CD14-positive monocyte (primary cell): Measurements from ENCODE around the gene EVC. TPM values are rescaled to one million over a fixed set of nuclear protein-coding genes. Genes with fewer than 3 reads are reported as not detected.

Source experiments
- DNase-seq, 3 donors: peaks; one replicate each; pipeline ENCODE4 v3.0.0-alpha.2; 2011 to 2022
- H2AFZ ChIP-seq: 2 replicates; pipeline ENCODE4 v1.6.0; 2012; ENCODE audit warnings: mild to moderate bottlenecking, low read depth, low read length, inconsistent platforms; ENCODE audit not compliant: insufficient read depth, poor library complexity, severe bottlenecking
- H3K27ac ChIP-seq, 2 donors: 1 replicate in 1 of 2; 2 replicates in 1 of 2; pipeline ENCODE4 v1.5.1; 2012 to 2013; ENCODE audit warnings: low read length in 2 of 2, control low read depth in 1 of 2, inconsistent platforms in 1 of 2, low read depth in 1 of 2, mild to moderate bottlenecking in 1 of 2
- H3K27me3 ChIP-seq, 2 donors: one replicate each; pipeline versions ENCODE4 v1.6.0 to v1.6.1; 2011 to 2013; ENCODE audit warnings: low read length in 2 of 2; ENCODE audit not compliant: control insufficient read depth in 2 of 2, insufficient read depth in 2 of 2
- H3K36me3 ChIP-seq, 2 donors: replicated peaks in 1 of 2; 1 replicate in 1 of 2; 2 replicates in 1 of 2; pipeline versions ENCODE4 v1.5.1 to v1.6.1; 2012 to 2013; ENCODE audit warnings: low read length in 2 of 2, control low read depth in 1 of 2, inconsistent platforms in 1 of 2, mild to moderate bottlenecking in 1 of 2; ENCODE audit not compliant: insufficient read depth in 2 of 2, control insufficient read depth in 1 of 2
- H3K4me1 ChIP-seq, 2 donors: 1 replicate in 1 of 2; 2 replicates in 1 of 2; pipeline versions ENCODE4 v1.5.1 to v1.6.1; 2012 to 2013; ENCODE audit warnings: low read length in 2 of 2, control low read depth in 1 of 2, inconsistent platforms in 1 of 2, mild to moderate bottlenecking in 1 of 2, moderate library complexity in 1 of 2; ENCODE audit not compliant: insufficient read depth in 2 of 2, control insufficient read depth in 1 of 2
- H3K4me2 ChIP-seq: replicated peaks from 2 replicates; pipeline ENCODE3; 2012; ENCODE audit warnings: low read length, moderate library complexity, mild to moderate bottlenecking; ENCODE audit not compliant: poor library complexity, severe bottlenecking; ENCODE audit errors: extremely low read depth
- H3K4me3 ChIP-seq, 3 experiments: fragments of 200-600 bp in 1 of 3; sonication (generic) in 1 of 3; replicated peaks in 1 of 3; 1 replicate in 2 of 3; 2 replicates in 1 of 3; pipeline ENCODE4 v1.5.1; 2011 to 2013; ENCODE audit warnings: low read length in 3 of 3, mild to moderate bottlenecking in 3 of 3, control low read depth in 2 of 3, low read depth in 2 of 3, inconsistent platforms in 1 of 3, moderate library complexity in 1 of 3
- H3K79me2 ChIP-seq: 2 replicates; pipeline ENCODE4 v1.6.0; 2012; ENCODE audit warnings: mild to moderate bottlenecking, control low read depth, inconsistent platforms, low read length, moderate library complexity; ENCODE audit not compliant: insufficient read depth
- H3K9ac ChIP-seq: 2 replicates; pipeline ENCODE4 v1.6.0; 2017; ENCODE audit warnings: low read length, mild to moderate bottlenecking; ENCODE audit not compliant: insufficient read depth, poor library complexity, severe bottlenecking
- H3K9me3 ChIP-seq, 2 donors: replicated peaks in 1 of 2; 1 replicate in 1 of 2; 2 replicates in 1 of 2; pipeline versions ENCODE4 v1.5.1 to v1.6.1; 2012 to 2013; ENCODE audit warnings: low read length in 2 of 2, control low read depth in 1 of 2; ENCODE audit not compliant: control insufficient read depth in 1 of 2, insufficient read depth in 1 of 2
- H4K20me1 ChIP-seq: 2 replicates; pipeline ENCODE4 v1.6.0; 2012; ENCODE audit warnings: mild to moderate bottlenecking, low read length, control low read depth, moderate library complexity; ENCODE audit not compliant: insufficient read depth
- H3K27ac Mint-ChIP-seq, 7 donors: one replicate each; pipeline ENCODE4 v1.8.0; 2020; ENCODE audit warnings: mild to moderate bottlenecking in 7 of 7, mixed read lengths in 7 of 7, moderate library complexity in 6 of 7, inconsistent platforms in 2 of 7
- H3K27me3 Mint-ChIP-seq, 3 donors: one replicate each; pipeline ENCODE4 v1.8.0; 2021 to 2022; ENCODE audit warnings: low read depth in 3 of 3, mild to moderate bottlenecking in 3 of 3, mixed read lengths in 3 of 3, moderate library complexity in 3 of 3, inconsistent platforms in 1 of 3
- H3K36me3 Mint-ChIP-seq, 2 donors: one replicate each; pipeline ENCODE4 v1.8.0; 2020; ENCODE audit warnings: mixed read lengths in 2 of 2, inconsistent platforms in 1 of 2, mild to moderate bottlenecking in 1 of 2
- H3K4me1 Mint-ChIP-seq: one replicate; pipeline ENCODE4 v1.8.0; 2020; ENCODE audit warnings: mild to moderate bottlenecking, mixed read lengths
- H3K4me3 Mint-ChIP-seq, 2 donors: one replicate each; pipeline ENCODE4 v1.8.0; 2020; ENCODE audit warnings: mild to moderate bottlenecking in 2 of 2, mixed read lengths in 2 of 2, moderate library complexity in 1 of 2
- H3K9me3 Mint-ChIP-seq, 7 donors: one replicate each; pipeline ENCODE4 v1.8.0; 2020 to 2022; ENCODE audit warnings: mixed read lengths in 7 of 7, mild to moderate bottlenecking in 6 of 7, moderate library complexity in 6 of 7, inconsistent platforms in 2 of 7
- CTCF ChIP-seq: fragments of 200-600 bp; IDR thresholded peaks from one replicate; pipeline ENCODE4 v1.8.0; 2022; ENCODE audit warnings: antibody characterized with exemption, mild to moderate bottlenecking
- WGBS: methylation state at CpG from one replicate; pipeline ENCODE4 v1.1.5; 2013; ENCODE audit warnings: missing lambda C conversion rate; ENCODE audit not compliant: insufficient coverage; 5-methylcytosine and 5-hydroxymethylcytosine counted together
- intact Hi-C, 2 donors: fragments of 100-400 bp; cut with micrococcal nuclease; formaldehyde crosslinking; loops; one replicate each; pipeline versions ENCODE4 v1.15.0 to v1.15.1; 2023
- polyA plus RNA-seq, 3 donors: library from polyadenylated mRNA; depleted of rRNA in 1 of 3; unstranded in 2 of 3; stranded (reverse) in 1 of 3; fragments of 300-500 nt in 2 of 3; fragments of >200 nt in 1 of 3; fragmentation: Illumina TruSeq in 2 of 3; gene quantifications; 1 replicate in 2 of 3; 2 replicates in 1 of 3; pipeline ENCODE4 v1.2.3, GENCODE V29; 2012 to 2021

The EVC gene
- polyA plus RNA-seq, 3 donors: 0.36 TPM; not detected in 2

GRCh38 chr4:5700459-5700858 lies 10.5 kb upstream of the EVC start:
- H3K36me3 Mint-ChIP-seq: no peaks in the 10 kb centered on the region
- no peaks in the 10 kb centered on the region for H4K20me1 ChIP-seq
- no peak overlapping the region for H3K4me3 Mint-ChIP-seq
- DNase-seq: no peak
- no peaks in the 10 kb centered on the region for H3K4me1 ChIP-seq
- no peaks in the 10 kb centered on the region for H3K79me2 ChIP-seq
- no peak overlapping the region for H3K27ac Mint-ChIP-seq
- no peak overlapping the region for H3K4me3 ChIP-seq
- H3K27me3 Mint-ChIP-seq: peaks cover 0 to 6% (median 4%) of the 10 kb centered on the region in 3 donors
- WGBS: 91% methylated on average over 5 of the region's 5 CpGs
- no peak overlapping the region for H3K27ac ChIP-seq
- H3K9me3 Mint-ChIP-seq: peaks cover 0 to 10% (median 2%) of the 10 kb centered on the region in 7 donors
- no peak overlapping the region for H3K4me2 ChIP-seq
- TF ChIP-seq CTCF: no peak
- no peaks in the 10 kb centered on the region for H3K36me3 ChIP-seq
- H3K9ac ChIP-seq: no peak overlapping the region
- intact Hi-C loops: no loop called here
- no peaks in the 10 kb centered on the region for H3K4me1 Mint-ChIP-seq
- H2AFZ ChIP-seq: no peak overlapping the region
- no peaks in the 10 kb centered on the region for H3K9me3 ChIP-seq
- no peaks in the 10 kb centered on the region for H3K27me3 ChIP-seq

- Mint-ChIP-seq H3K4me1 (peaks cover 2% of the 10 kb centered on the region), H3K36me3 (no peaks in the 10 kb centered on the region), H3K27me3 (peaks cover 4 to 8% (median 6%) of the 10 kb centered on the region in 3 donors), H3K9me3 (peaks cover 0 to 10% (median 2%) of the 10 kb centered on the region in 7 donors), H3K4me3 (no peak overlapping the region), H3K27ac (no peak overlapping the region)
- no peaks in the 10 kb centered on the region for H4K20me1 ChIP-seq
- no peak overlapping the region for H3K4me2 ChIP-seq
- no peaks in the 10 kb centered on the region for H3K9me3 ChIP-seq
- no peaks in the 10 kb centered on the region for H3K27me3 ChIP-seq
- H3K9ac ChIP-seq: no peak overlapping the region
- no peak overlapping the region for H3K4me3 ChIP-seq
- no peaks in the 10 kb centered on the region for H3K36me3 ChIP-seq
- no peaks in the 10 kb centered on the region for H3K79me2 ChIP-seq
- intact Hi-C loops: no loop called here
- WGBS: 93% methylated on average over 7 of the region's 8 CpGs
- no peak for DNase-seq
- H3K27ac ChIP-seq: no peak overlapping the region
- TF ChIP-seq CTCF: no peak
- H3K4me1 ChIP-seq: no peaks in the 10 kb centered on the region
- no peak overlapping the region for H2AFZ ChIP-seq
These were observed 9.0 kb upstream of the EVC start for GRCh38 chr4:5701971-5702370.
